Tongue (tissue), 2 donors: ENCODE results near the gene E2F1. TPM values are rescaled to one million over a fixed set of nuclear protein-coding genes. Genes with fewer than 3 reads are reported as not detected.
"Not testable (repeated sequence)": the region's sequence is repeated elsewhere in the genome, so short reads cannot be mapped to it uniquely, and the experiment has no call there.

Source experiments
- DNase-seq: peaks from one replicate; pipeline ENCODE4 v3.0.0-alpha.2; 2015
- total RNA-seq: library from RNA; depleted of rRNA; stranded (reverse); fragments of >200 nt; gene quantifications from one replicate; pipeline ENCODE4 v1.2.3, GENCODE V29; 2014

Gene E2F1
- total RNA-seq, 1 donor from 2014 or later, result 5.5 TPM

GRCh38 chr20:33640287-33640686 is 45.9 kb downstream of the E2F1 start:
- DNase-seq, result no peak

- DNase-seq, result no peak
Measured at GRCh38 chr20:33636776-33637175, 49.4 kb downstream of the E2F1 start.

GRCh38 chr20:33635341-33635740 is 50.8 kb downstream of the E2F1 start:
- no peak for DNase-seq

DNA sequence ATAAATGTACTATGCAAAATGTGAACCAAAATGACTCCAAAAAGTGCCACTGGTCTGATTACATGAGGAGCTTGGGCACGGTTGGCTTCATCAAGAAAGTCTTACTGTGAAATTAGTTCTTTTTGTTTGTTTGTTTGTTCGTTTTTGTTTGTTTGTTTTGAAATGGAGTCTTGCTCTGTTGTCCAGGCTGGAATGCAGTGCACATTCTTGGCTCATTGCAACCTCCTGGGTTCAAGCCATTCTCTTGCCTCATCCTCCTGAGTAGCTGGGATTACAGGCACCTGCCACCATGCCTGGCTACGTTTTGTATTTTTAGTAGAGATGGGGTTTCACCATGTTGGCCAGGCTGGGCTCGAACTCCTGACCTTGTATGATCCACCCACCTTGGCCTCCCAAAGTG is 54.3 kb downstream of the E2F1 start:
- not testable (repeated sequence) for DNase-seq

GRCh38 chr20:33630507-33630906 is 55.7 kb downstream of the E2F1 start:
- DNase-seq, result no peak

GRCh38 chr20:33629979-33630378 is 56.2 kb downstream of the E2F1 start:
- no peak for DNase-seq

GRCh38 chr20:33629533-33629932 is 56.7 kb downstream of the E2F1 start:
- no peak for DNase-seq

DNA sequence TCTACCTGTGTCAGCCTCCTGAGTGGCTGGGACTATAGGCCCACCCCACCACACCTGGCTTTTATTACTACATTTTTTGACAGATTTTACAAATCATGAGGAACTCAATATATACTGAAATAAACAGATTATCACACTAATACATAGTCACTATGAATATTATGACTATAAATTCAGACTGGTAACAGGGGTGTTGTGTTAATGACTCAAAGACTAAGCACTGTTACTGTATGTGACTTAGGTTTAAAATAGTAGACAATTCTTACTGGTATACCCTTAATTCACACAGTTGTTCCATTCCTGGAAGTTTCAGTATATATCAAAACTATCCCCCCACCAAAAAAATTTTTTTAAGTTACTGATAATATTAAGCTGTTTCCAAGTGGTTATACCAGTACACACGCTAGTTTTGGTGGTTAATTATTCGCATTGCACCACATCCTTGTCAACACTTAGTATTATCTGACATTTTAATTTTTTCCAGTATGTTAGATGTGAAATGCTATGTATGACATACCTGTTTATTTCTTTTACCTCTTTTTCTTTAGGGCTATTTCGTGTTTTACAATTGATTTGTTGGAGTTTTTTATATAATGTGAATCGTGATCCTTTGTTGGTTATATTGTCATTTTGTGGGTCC is 58.5 kb downstream of the E2F1 start:
- no peak for DNase-seq

- no peak for DNase-seq
Measured at GRCh38 chr20:33626190-33626589, 60.0 kb downstream of the E2F1 start.

Other genes with a start within 250 kb of the E2F1 start
- 98.3 TPM for gene SNTA1, start 242.6 kb downstream of the E2F1 start, total RNA-seq
- 16.5 TPM for gene CBFA2T2, start 196.3 kb downstream of the E2F1 start, total RNA-seq
- gene C20orf144, start 24.1 kb downstream of the E2F1 start, total RNA-seq, result not detected
- gene ACTL10, start 19.4 kb downstream of the E2F1 start, total RNA-seq, result 0.10 TPM
- gene NECAB3, start 12.0 kb downstream of the E2F1 start, total RNA-seq, result 46.5 TPM
- 6.7 TPM for gene PXMP4, start 33.9 kb upstream of the E2F1 start, total RNA-seq
- gene ZNF341, start 45.6 kb upstream of the E2F1 start, total RNA-seq, result 1.8 TPM
- gene CHMP4B, start 125.0 kb upstream of the E2F1 start, total RNA-seq, result 56.0 TPM